ENCODE data around the gene NTF4.
"Not testable (repeated sequence)": the region's sequence is repeated elsewhere in the genome, so short reads cannot be mapped to it uniquely, and the experiment has no call there.

Gene NTF4

GRCh38 chr19:49086296-49086695 lies 21.7 kb upstream of the NTF4 start:
- no peak for DNase-seq

DNA sequence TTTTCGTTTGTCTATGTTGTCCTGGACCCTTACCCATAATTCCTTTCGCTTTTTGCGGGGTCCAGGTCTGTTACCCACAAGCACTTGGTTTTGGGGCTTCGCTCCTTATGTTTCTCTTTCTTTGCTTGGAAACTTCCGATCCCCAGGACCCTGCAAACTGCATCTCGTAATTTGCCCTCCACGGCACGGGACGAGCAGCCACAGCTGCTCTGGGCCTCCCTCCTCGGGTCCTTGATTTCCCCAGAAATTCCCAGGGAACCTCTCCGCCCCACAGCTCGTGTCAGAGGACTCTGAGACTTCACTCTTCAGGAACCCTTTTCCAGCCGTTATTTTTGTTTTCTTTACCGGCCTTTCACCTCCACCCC lies 21.2 kb upstream of the NTF4 start:
- no peak for DNase-seq

- DNase-seq, result peak; percentile 100
Observed at GRCh38 chr19:49085020-49085867, 20.6 kb upstream of the NTF4 start, which contains the start of gene SNRNP70. Gene SNRNP70 (plus strand): TSS chr19:49085451. CDS start chr19:49086415, 964 bp downstream.

GRCh38 chr19:49084206-49085019 lies 19.8 kb upstream of the NTF4 start:
- no peak for DNase-seq

- DNase-seq, result no peak
Observed at GRCh38 chr19:49081273-49081672, 16.7 kb upstream of the NTF4 start.

DNA sequence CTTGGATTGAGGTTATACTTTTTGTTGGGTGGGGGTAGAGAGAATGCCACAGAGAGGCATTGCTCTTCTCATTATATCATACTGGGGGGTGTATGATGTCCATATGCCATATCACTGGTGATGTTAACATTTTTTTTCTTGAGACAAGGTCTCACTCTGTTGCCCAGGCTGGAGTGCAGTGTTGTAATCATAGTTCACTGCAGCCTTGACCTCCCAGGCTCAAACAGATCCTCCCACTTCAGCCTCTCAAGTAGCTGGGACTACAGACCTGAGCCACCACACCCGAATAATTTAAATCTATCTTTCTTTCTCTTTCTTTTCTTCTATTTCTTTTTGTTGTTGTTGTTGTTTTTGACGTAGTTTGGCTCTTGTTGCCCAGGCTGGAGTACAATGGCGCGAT lies 15.8 kb upstream of the NTF4 start:
- DNase-seq, result no peak

DNA sequence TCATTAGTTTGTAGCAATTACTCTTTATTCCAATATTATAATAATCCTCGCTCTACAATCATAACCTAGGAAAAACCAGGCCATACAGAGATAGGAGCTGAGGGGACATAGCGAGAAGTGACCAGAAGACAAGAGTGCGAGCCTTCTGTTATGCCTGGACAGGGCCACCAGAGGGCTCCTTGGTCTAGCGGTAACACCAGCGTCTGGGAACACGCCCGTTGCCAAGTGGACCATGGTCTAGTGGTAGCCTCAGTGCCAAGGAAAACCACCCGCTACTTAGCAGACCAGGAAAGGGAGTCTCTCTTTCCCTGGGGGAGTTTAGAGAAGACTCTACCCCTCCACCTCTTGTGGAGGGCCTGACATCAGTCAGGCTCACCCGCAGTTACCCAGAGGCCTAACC lies 10.3 kb upstream of the NTF4 start:
- not testable (repeated sequence) for DNase-seq

DNA sequence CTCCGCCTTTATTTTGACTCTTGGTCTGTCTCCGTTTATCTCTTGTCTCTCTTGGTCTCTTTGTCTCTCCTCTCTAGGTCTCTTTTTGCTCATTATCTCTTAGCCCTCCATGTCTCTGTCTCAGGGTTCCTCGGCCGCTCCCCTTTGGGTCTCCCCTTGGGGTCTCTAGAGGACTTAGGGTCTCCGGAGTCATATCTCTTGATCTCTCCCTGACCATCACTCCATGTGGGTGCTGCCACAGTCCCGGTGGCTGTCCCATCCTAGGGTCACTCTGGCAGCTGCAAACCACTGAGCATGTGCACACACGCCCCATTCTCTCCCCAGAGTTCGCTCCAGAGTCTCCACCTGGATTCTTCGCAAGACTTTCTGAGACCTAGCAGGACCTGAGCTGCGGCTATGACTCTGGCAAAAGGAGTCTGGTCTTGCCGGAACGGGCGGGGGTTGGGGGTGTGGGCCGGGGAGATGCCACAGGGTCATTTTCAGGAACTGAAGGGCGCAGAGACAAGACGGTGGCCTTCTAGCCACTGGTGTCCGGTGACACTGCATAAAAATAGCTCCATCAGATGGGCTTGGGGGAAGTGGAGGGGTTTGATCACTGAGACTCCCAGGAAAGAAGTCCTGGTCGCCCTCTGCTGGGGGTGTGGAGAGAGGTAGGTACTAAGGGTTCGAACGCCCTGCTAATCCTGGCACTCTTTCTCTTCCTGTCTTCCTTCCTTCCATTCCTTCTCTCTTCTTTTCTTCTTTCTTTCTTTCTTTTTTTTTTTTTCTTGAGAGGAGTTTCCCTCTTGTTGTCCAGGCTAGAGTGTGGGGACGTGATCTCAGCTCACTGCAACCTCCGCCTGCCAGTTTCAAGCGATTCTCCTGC lies 9.1 kb upstream of the NTF4 start:
- DNase-seq, result no peak

DNA sequence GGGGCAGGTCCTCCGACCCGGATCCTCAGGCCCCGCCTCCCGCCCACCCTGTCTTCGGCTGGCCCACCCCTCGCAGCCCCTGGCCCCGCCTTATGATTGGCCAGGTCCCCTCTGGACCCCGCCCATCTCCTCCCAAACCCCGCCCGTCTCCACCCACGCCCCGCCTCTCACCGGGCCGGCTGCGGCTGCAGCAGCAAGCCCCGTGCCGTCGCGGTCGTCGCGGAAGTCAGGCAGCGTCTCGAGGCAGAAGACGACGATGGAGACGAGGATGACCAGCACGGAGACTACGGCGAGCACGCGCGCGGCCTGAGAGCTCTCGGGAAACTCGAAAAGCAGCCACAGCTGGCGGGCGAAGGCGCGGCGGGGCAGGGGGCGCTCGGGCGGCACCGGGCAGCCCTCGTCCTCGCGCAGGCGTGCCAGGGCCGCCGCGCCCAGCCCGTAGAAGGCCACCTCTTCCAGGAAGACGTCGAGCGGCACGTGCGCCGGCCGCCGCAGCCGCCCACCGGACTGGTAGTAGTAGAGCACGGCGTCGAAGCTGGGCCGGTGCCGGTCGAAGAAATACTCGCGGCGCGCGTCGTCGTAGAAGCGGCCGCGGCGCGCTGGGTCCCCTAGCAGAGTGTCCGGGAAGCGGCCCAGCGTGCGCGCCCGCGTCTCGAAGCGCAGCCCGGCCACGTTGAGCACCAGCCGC lies 7.4 kb upstream of the NTF4 start:
- no peak for DNase-seq

DNA sequence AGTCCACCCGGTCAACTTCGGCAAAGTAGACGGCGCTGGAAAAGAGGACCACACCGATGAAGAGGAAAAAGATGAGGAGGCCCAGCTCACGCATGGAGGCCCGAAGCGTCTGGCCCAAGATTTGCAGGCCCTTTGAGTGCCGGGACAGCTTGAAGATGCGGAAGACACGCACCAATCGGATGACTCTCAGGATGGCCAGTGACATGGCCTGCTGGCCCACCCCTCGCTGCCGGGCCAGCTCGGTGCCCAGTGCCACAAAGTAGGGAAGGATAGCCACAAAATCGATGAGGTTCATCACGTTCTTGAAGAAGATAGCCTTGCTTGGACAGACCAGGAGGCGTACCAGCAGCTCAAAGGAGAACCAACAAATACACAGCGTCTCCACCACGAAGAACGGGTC lies 5.8 kb upstream of the NTF4 start:
- DNase-seq, result no peak

DNA sequence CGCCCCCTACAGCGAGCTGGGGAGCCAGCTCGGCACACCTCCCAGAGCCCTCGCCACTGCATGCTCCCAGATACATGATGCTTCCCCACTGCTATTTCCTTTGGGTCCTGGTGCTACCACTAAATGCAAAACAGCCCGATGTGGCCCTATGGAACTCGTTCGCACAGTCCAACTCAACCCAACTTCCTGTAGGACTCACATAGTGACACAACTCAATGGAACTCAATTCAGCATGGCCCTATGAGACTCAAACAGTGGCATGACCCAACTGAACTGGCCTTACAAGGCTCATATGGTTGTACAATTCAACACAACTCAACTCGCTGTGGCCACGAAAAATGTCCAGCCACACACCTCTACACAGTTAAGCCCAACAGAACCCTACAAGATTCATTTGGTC lies 4.4 kb upstream of the NTF4 start:
- no peak for DNase-seq

GRCh38 chr19:49067554-49067953 lies 2.9 kb upstream of the NTF4 start:
- DNase-seq, result no peak

GRCh38 chr19:49065905-49066512 lies 1.4 kb upstream of the NTF4 start:
- no peak for DNase-seq

- DNase-seq, result no peak
Observed at GRCh38 chr19:49064029-49064629, 489 bp downstream of the NTF4 start.

- DNase-seq, result no peak
Observed at GRCh38 chr19:49061445-49061844, 3.2 kb downstream of the NTF4 start.

- no peak for DNase-seq
Observed at GRCh38 chr19:49061000-49061399, 3.6 kb downstream of the NTF4 start.

DNA sequence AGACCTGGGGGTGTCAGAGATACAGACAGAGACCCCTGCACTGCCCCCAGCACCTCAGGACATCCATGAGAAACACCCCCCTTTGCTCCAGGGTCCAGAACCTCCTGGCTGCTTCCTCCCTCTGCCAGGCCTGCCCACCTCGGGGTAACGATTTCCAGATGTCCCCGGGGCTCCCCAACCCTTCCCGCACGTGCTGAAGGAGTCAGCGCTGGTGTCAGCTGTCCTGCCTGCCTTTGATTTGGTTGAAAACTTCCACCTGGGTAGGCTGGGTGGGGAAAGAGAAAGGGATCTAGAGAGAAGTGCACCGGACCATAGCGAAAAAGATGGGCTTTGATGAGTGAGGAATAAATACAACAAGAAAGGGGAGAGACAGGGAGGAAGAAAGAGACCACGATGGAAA lies 5.6 kb downstream of the NTF4 start:
- DNase-seq, result no peak

- peak; percentile 21 for DNase-seq
Observed at GRCh38 chr19:49058562-49058961, 6.1 kb downstream of the NTF4 start.

DNA sequence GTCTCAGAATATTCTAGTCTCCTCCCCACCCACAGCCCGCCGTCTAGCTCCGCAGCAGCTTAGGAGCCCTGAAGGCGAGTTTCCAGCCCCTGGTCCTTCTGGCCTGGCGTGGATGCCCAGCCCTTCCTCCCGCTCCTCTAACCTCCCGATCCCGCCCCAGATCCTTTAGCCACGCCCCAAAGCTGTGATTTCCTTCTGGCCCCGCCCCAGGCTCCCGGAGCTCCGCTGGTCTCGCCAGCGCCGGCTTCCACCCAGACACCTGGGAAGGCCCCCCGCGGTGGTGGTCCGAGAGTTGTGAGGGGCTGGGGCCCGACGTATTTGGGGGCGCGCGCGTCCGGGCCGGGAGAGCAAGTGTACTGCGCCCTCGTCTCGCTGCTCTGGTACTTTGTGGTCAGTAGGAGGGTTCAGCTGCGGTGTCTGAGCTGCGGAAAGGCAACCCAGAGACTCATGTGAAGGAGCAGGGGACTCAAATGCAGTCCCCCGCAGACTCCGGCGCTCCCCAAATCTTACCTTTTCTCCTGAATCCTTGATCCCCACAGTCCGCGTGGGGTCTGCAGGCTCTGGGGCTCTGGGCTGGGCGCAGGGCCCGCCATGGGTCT lies 6.9 kb downstream of the NTF4 start, which contains the start of gene CGB7:
TSS of gene CGB7 (minus strand) at position 114 of the 599 bp plus-strand sequence. CDS start 2,374 bp downstream, outside the sequence.
- DNase-seq, result peak; percentile 31

- DNase-seq, result not testable (repeated sequence)
Observed at GRCh38 chr19:49056902-49057596, 7.6 kb downstream of the NTF4 start.
